ENCODE measurements around the gene NXPE2. TPM values are rescaled to one million over a fixed set of nuclear protein-coding genes. Genes with fewer than 3 reads are reported as not detected.

NXPE2 gene
- total RNA-seq, 1 donor from 2014 or later, result not detected

Other genes with a start within 250 kb of the NXPE2 start
- 94.0 and 98.9 TPM in 2 replicates for gene REXO2, start 239.1 kb upstream of the NXPE2 start, total RNA-seq
- gene NXPE1, start 118.6 kb upstream of the NXPE2 start, total RNA-seq, result not detected in 2 replicates
- not detected in 2 replicates for gene NXPE4, start 82.7 kb upstream of the NXPE2 start, total RNA-seq